Measurements from ENCODE around the gene NTNG1. TPM values are rescaled to one million over a fixed set of nuclear protein-coding genes. Genes with fewer than 3 reads are reported as not detected.

NTNG1 gene
- total RNA-seq, 2 experiments from 2014 or later: 1.1 TPM; not detected in 1

DNA sequence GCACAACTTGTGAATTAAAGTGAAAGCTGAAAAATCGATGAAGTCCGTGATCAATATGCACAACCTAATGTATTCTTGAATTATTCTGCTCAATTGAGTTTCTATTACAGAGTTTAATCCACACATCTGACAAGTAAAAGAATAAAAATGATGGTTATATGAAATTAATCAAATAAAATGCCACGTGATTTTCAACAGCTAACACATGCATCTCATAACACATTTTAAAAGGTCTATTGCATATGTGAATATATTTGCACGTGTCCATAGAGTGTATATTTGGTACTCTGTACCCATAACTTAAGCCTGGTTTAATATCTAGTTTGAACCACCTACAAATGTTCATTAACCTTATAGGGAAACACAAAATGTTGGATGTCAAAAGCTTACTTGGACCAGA lies 266.2 kb downstream of the NTNG1 start:
- Mint-ChIP-seq H3K9me3 (ENCODE audit: low read depth) (no peaks in the 10 kb centered on the region), H3K27ac (no peak overlapping the region), H3K4me3 (no peak overlapping the region), H3K4me1 (no peaks in the 10 kb centered on the region), H3K27me3 (no peaks in the 10 kb centered on the region), H3K36me3 (no peaks in the 10 kb centered on the region)
- DNase-seq (no peak), ATAC-seq (no peak)
- CTCF ChIA-PET: no interaction called here

- Mint-ChIP-seq H3K9me3 (ENCODE audit: low read depth) (no peaks in the 10 kb centered on the region), H3K36me3 (no peaks in the 10 kb centered on the region), H3K4me1 (no peaks in the 10 kb centered on the region), H3K4me3 (no peak overlapping the region), H3K27me3 (no peaks in the 10 kb centered on the region), H3K27ac (no peak overlapping the region)
- ATAC-seq (no peak), DNase-seq (no peak)
- CTCF ChIA-PET: no interaction called here
Observed at GRCh38 chr1:107413546-107413945, 272.7 kb downstream of the NTNG1 start.

- Mint-ChIP-seq H3K27ac (no peak overlapping the region), H3K27me3 (no peaks in the 10 kb centered on the region), H3K9me3 (ENCODE audit: low read depth) (no peaks in the 10 kb centered on the region), H3K4me1 (no peaks in the 10 kb centered on the region), H3K4me3 (no peak overlapping the region), H3K36me3 (no peaks in the 10 kb centered on the region)
- CTCF ChIA-PET: no interaction called here
- DNase-seq (no peak), ATAC-seq (no peak)
Observed at GRCh38 chr1:107413951-107414350, 273.1 kb downstream of the NTNG1 start.

GRCh38 chr1:107414550-107414949 lies 273.7 kb downstream of the NTNG1 start:
- Mint-ChIP-seq H3K27me3 (no peaks in the 10 kb centered on the region), H3K4me3 (no peak overlapping the region), H3K27ac (no peak overlapping the region), H3K9me3 (ENCODE audit: low read depth) (no peaks in the 10 kb centered on the region), H3K36me3 (no peaks in the 10 kb centered on the region), H3K4me1 (no peaks in the 10 kb centered on the region)
- ATAC-seq (no peak), DNase-seq (no peak)
- CTCF ChIA-PET: no interaction called here

GRCh38 chr1:107415241-107415640 lies 274.4 kb downstream of the NTNG1 start:
- DNase-seq: no peak
- no peaks in the 10 kb centered on the region for H3K9me3 Mint-ChIP-seq (ENCODE audit: low read depth)
- no peaks in the 10 kb centered on the region for H3K36me3 Mint-ChIP-seq
- no peak overlapping the region for H3K27ac Mint-ChIP-seq
- no peaks in the 10 kb centered on the region for H3K4me1 Mint-ChIP-seq
- no peaks in the 10 kb centered on the region for H3K27me3 Mint-ChIP-seq
- CTCF ChIA-PET: no interaction called here
- no peak for ATAC-seq
- no peak overlapping the region for H3K4me3 Mint-ChIP-seq

DNA sequence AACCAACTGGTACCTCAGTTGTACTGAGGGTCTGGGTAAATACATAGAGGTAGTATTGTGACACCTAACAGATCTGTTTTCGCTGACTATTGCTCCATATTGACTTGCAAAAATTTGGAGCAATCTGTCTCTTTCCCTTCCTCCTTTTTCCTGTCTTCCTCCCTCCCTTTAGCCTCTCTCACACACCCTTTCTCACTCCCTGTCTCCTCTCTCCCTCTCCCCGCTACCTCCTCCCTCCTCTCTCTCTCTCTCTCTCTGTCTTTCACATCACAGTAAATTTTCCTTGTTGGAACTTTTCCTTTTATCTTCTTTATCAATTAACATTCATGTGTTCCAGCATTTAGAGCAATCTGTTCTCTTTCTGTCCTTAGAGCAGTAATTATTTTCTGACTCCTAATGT lies 278.2 kb downstream of the NTNG1 start:
- H3K9me3 Mint-ChIP-seq (ENCODE audit: low read depth): no peaks in the 10 kb centered on the region
- H3K4me3 Mint-ChIP-seq: no peak overlapping the region
- no peak for ATAC-seq
- CTCF ChIA-PET: interaction anchor here (0.7 kb wide), 1 partner anchor 11 kb away, joined by 3 read pairs; no protein-coding TSS in a partner anchor
- no peak for DNase-seq
- H3K27me3 Mint-ChIP-seq: no peaks in the 10 kb centered on the region
- H3K4me1 Mint-ChIP-seq: no peaks in the 10 kb centered on the region
- H3K27ac Mint-ChIP-seq: no peak overlapping the region
- H3K36me3 Mint-ChIP-seq: no peaks in the 10 kb centered on the region

- no peaks in the 10 kb centered on the region for H3K9me3 Mint-ChIP-seq (ENCODE audit: low read depth)
- H3K27me3 Mint-ChIP-seq: peaks cover under 1% of the 10 kb centered on the region
- H3K36me3 Mint-ChIP-seq: no peaks in the 10 kb centered on the region
- H3K4me3 Mint-ChIP-seq: no peak overlapping the region
- CTCF ChIA-PET: no interaction called here
- H3K27ac Mint-ChIP-seq: no peak overlapping the region
- ATAC-seq (no peak), DNase-seq (no peak)
- H3K4me1 Mint-ChIP-seq: no peaks in the 10 kb centered on the region
Observed at GRCh38 chr1:107422901-107423300, 282.1 kb downstream of the NTNG1 start.

GRCh38 chr1:107430540-107431228 lies 289.8 kb downstream of the NTNG1 start:
- CTCF ChIA-PET: interaction anchor here (0.6 to 1.6 kb wide), 4 partner anchors 11 to 319 kb away, joined by 3 to 4 read pairs (median 3); no protein-coding TSS in a partner anchor
- H3K36me3 Mint-ChIP-seq: no peaks in the 10 kb centered on the region
- H3K27ac Mint-ChIP-seq: no peak overlapping the region
- no peaks in the 10 kb centered on the region for H3K4me1 Mint-ChIP-seq
- H3K4me3 Mint-ChIP-seq: no peak overlapping the region
- peak; percentile 44 for DNase-seq
- peaks cover 6% of the 10 kb centered on the region for H3K27me3 Mint-ChIP-seq
- ATAC-seq: no peak
- no peaks in the 10 kb centered on the region for H3K9me3 Mint-ChIP-seq (ENCODE audit: low read depth)

DNA sequence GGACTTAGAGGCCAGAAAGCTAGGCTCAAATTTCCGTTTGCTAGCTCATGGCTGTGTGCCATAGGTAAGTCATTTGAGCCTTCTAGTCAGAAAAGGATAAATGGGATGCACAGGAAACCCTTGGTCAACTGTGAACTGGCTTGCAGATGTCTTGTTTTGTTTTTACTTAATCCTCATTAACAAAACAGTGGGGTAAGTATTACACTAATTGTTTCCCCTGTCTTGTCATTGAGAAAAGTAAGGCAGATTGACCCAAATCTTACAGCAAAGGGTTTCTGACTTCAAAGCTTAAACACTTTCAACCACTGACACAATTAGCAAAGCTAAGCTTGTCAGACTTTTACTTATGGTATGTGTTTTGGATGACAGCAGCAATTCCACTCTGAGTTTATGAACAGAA lies 291.3 kb downstream of the NTNG1 start:
- H3K27me3 Mint-ChIP-seq: peaks cover 6% of the 10 kb centered on the region
- no peak for ATAC-seq
- no peak for DNase-seq
- no peak overlapping the region for H3K4me3 Mint-ChIP-seq
- no peak overlapping the region for H3K27ac Mint-ChIP-seq
- no peaks in the 10 kb centered on the region for H3K4me1 Mint-ChIP-seq
- CTCF ChIA-PET: interaction anchor here (1.3 to 1.6 kb wide), 2 partner anchors 33 to 318 kb away, joined by 3 read pairs; no protein-coding TSS in a partner anchor
- no peaks in the 10 kb centered on the region for H3K36me3 Mint-ChIP-seq
- no peaks in the 10 kb centered on the region for H3K9me3 Mint-ChIP-seq (ENCODE audit: low read depth)

GRCh38 chr1:107433068-107433467 lies 292.2 kb downstream of the NTNG1 start:
- peaks cover 4% of the 10 kb centered on the region for H3K27me3 Mint-ChIP-seq
- DNase-seq (no peak), ATAC-seq (no peak)
- H3K27ac Mint-ChIP-seq: no peak overlapping the region
- H3K36me3 Mint-ChIP-seq: no peaks in the 10 kb centered on the region
- H3K4me1 Mint-ChIP-seq: no peaks in the 10 kb centered on the region
- CTCF ChIA-PET: interaction anchor here (0.6 to 1.1 kb wide), 2 partner anchors 9 to 99 kb away, joined by 3 read pairs; no protein-coding TSS in a partner anchor
- no peak overlapping the region for H3K4me3 Mint-ChIP-seq
- no peaks in the 10 kb centered on the region for H3K9me3 Mint-ChIP-seq (ENCODE audit: low read depth)

DNA sequence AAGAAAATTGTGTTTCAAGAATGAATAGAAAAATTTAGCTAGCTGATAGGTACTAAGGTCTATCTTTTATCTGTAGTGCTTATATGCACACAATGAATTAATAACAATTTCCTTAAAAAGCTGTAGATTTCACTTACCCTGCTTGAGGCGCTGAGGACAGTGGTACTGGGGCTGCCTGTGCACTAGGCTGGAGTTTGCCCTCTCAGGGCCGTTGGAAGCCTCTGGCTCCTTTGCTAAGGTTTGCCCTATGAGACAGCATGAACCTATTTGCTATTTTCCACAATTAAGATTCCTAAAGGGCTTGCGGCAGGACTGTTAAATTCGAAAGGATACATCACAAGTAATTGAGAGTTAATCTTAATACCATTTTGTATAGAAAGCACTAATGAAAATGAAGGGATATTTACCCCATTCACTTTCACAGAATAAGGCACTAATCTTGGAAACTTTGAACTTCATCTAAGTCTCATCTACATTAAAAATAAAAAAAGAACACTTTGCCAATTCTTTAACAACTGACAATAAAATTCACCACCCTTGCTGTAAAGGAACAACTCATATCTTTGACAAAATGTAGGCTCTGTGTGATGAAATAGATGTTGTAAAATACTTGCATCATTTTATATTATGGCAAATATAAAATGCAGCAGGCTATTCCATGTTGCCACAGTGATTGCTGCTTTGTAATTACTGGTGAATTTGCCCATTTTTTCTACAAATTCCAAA lies 293.0 kb downstream of the NTNG1 start:
- H3K4me1 Mint-ChIP-seq: no peaks in the 10 kb centered on the region
- CTCF ChIA-PET: interaction anchor here (1.1 kb wide), 1 partner anchor 9 kb away, joined by 3 read pairs; no protein-coding TSS in a partner anchor
- H3K36me3 Mint-ChIP-seq: no peaks in the 10 kb centered on the region
- DNase-seq (no peak), ATAC-seq (no peak)
- no peak overlapping the region for H3K27ac Mint-ChIP-seq
- no peak overlapping the region for H3K4me3 Mint-ChIP-seq
- peaks cover 2% of the 10 kb centered on the region for H3K27me3 Mint-ChIP-seq
- no peaks in the 10 kb centered on the region for H3K9me3 Mint-ChIP-seq (ENCODE audit: low read depth)

DNA sequence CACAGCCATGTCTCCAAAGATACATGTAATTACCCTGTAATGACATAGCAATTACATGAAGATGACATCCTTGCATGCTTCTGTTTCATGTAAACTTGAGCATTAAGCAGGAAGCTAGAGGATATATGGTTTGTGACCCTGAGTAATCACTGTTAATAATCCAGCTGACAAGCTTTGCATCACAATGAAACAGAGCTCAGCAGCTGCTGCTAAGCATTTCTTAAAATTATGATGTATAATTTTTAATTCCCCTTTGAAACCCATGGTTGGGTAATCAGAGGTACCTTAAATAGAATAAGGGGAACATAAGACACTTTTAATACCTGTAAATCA lies 293.5 kb downstream of the NTNG1 start:
- H3K9me3 Mint-ChIP-seq (ENCODE audit: low read depth): no peaks in the 10 kb centered on the region
- peaks cover 2% of the 10 kb centered on the region for H3K27me3 Mint-ChIP-seq
- CTCF ChIA-PET: no interaction called here
- H3K4me3 Mint-ChIP-seq: no peak overlapping the region
- DNase-seq: no peak
- no peak overlapping the region for H3K27ac Mint-ChIP-seq
- H3K4me1 Mint-ChIP-seq: no peaks in the 10 kb centered on the region
- no peak for ATAC-seq
- no peaks in the 10 kb centered on the region for H3K36me3 Mint-ChIP-seq

GRCh38 chr1:107436552-107437241 lies 295.9 kb downstream of the NTNG1 start:
- no peaks in the 10 kb centered on the region for H3K4me1 Mint-ChIP-seq
- H3K9me3 Mint-ChIP-seq (ENCODE audit: low read depth): no peaks in the 10 kb centered on the region
- H3K27ac Mint-ChIP-seq: no peak overlapping the region
- CTCF ChIA-PET: no interaction called here
- no peaks in the 10 kb centered on the region for H3K36me3 Mint-ChIP-seq
- peaks cover 12% of the 10 kb centered on the region for H3K27me3 Mint-ChIP-seq
- ATAC-seq: no peak
- no peak for DNase-seq
- H3K4me3 Mint-ChIP-seq: no peak overlapping the region

DNA sequence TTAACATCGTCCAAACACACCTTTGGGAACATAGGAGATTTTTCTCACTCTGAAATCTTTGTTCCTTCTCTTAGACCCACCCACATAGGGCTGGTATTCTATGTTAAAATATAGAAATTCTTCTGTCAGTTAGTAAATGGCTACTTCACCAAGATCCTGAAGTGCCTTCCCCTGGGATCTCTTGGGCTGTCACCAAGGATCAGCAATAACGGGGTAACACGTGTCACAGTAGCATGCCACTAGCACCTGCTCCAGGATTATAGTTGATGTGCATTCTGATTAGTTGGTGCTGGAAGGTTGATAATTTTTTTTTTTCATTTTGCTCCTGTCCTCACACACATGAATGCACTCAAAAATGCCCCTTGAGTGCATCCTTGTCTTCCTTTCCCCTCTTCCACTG lies 298.7 kb downstream of the NTNG1 start:
- CTCF ChIA-PET: no interaction called here
- H3K4me3 Mint-ChIP-seq: no peak overlapping the region
- ATAC-seq (no peak), DNase-seq (no peak)
- H3K27ac Mint-ChIP-seq: no peak overlapping the region
- H3K9me3 Mint-ChIP-seq (ENCODE audit: low read depth): no peaks in the 10 kb centered on the region
- no peaks in the 10 kb centered on the region for H3K4me1 Mint-ChIP-seq
- H3K27me3 Mint-ChIP-seq: peaks cover 17% of the 10 kb centered on the region
- no peaks in the 10 kb centered on the region for H3K36me3 Mint-ChIP-seq
